GM10248 (cell line): Measurements from ENCODE around the gene VPS9D1.

Source experiments
- CTCF ChIA-PET: fragments of 300-600 bp; sonication (Branson Sonifier 250); formaldehyde crosslinking; extraction: SDS; loops from one replicate; lab custom pipeline; 2021; ENCODE audit warnings: antibody characterized with exemption; lab: Yijun Ruan, JAX
- POLR2A ChIA-PET: fragments of 350-650 bp; sonication (Branson Sonifier 250); formaldehyde crosslinking; extraction: SDS; loops from one replicate; lab custom pipeline; 2020; ENCODE audit warnings: antibody characterized with exemption; lab: Yijun Ruan, JAX
- DNase-seq: peaks from one replicate; pipeline ENCODE4 v3.0.0; 2012; ENCODE audit errors: extremely low spot score
- CTCF ChIP-seq: IDR thresholded peaks from 2 replicates; pipeline ENCODE4 v1.5.1; 2012; ENCODE audit warnings: mild to moderate bottlenecking, low read depth; ENCODE audit errors: extremely low read depth, missing control alignments, control extremely low read depth

The VPS9D1 gene

GRCh38 chr16:89729293-89729692 lies 8.6 kb upstream of the VPS9D1 start:
- TF ChIP-seq CTCF: no peak
- CTCF ChIA-PET: no interaction called here
- no peak for DNase-seq
- POLR2A ChIA-PET: no interaction called here

GRCh38 chr16:89727406-89728120 lies 6.9 kb upstream of the VPS9D1 start:
- TF ChIP-seq CTCF: no peak
- POLR2A ChIA-PET: no interaction called here
- CTCF ChIA-PET: interaction anchor here (1.2 to 2.2 kb wide), 4 partner anchors 13 to 66 kb away, joined by 3 to 5 read pairs (median 4); no protein-coding TSS in a partner anchor
- no peak for DNase-seq

GRCh38 chr16:89723279-89724250 lies 2.9 kb upstream of the VPS9D1 start:
- ChIA-PET CTCF (interaction anchor here (4.0 kb wide), 1 partner anchor 23 kb away, joined by 13 read pairs; no protein-coding TSS in a partner anchor), POLR2A (interaction anchor here (0.6 kb wide), 1 partner anchor 13 kb away, joined by 3 read pairs; no protein-coding TSS in a partner anchor)
- no peak for TF ChIP-seq CTCF
- DNase-seq: no peak

- no peak for TF ChIP-seq CTCF
- DNase-seq: peak; percentile 51
- ChIA-PET CTCF (interaction anchor here (4.0 kb wide), 1 partner anchor 22 kb away, joined by 13 read pairs; no protein-coding TSS in a partner anchor), POLR2A (interaction anchor here (0.6 kb wide), 1 partner anchor 220 kb away, joined by 4 read pairs; no protein-coding TSS in a partner anchor)
Measured at GRCh38 chr16:89722392-89723278, 1.9 kb upstream of the VPS9D1 start.

GRCh38 chr16:89721546-89722391 lies 1.1 kb upstream of the VPS9D1 start:
- DNase-seq: peak; percentile 49
- CTCF ChIA-PET: interaction anchor here (4.0 kb wide), 1 partner anchor 21 kb away, joined by 13 read pairs; no protein-coding TSS in a partner anchor
- TF ChIP-seq CTCF: no peak
- POLR2A ChIA-PET: no interaction called here
